PC-3 (cell line): ENCODE results near the gene NRG4.

Experiments
- CTCF ChIP-seq: fragments of 300-600 bp; sonication (generic); conservative IDR thresholded peaks from 2 replicates; pipeline ENCODE4 v1.5.1; 2017; ENCODE audit warnings: antibody characterized with exemption, low read depth, mild to moderate bottlenecking, low read length
- EZH2 ChIP-seq: fragments of 300-600 bp; sonication (generic); IDR thresholded peaks from one replicate; pipeline ENCODE4 v1.6.1; 2017; ENCODE audit warnings: antibody characterized with exemption, mild to moderate bottlenecking, low read length; ENCODE audit not compliant: unreplicated experiment

- TF ChIP-seq CTCF, result peak; percentile 75
- TF ChIP-seq EZH2, result no peak
Observed at GRCh38 chr15:76057332-76058000, 45.2 kb upstream of the NRG4 start.
